Skeletal muscle tissue (tissue), 4 donors: ENCODE data around the gene AKTIP. TPM values are rescaled to one million over a fixed set of nuclear protein-coding genes. Genes with fewer than 3 reads are reported as not detected.

Source experiments
- H3K27ac ChIP-seq: one replicate; pipeline ENCODE4 v1.7.0; 2013; ENCODE audit warnings: mild to moderate bottlenecking, low read depth, low read length, inconsistent platforms
- H3K27me3 ChIP-seq, 3 donors: one replicate each; pipeline ENCODE4 v1.7.0; 2013; ENCODE audit warnings: low read length in 3 of 3; ENCODE audit not compliant: control insufficient read depth in 3 of 3, insufficient read depth in 3 of 3
- H3K36me3 ChIP-seq, 3 donors: one replicate each; pipeline ENCODE4 v1.7.0; 2013; ENCODE audit warnings: low read length in 3 of 3; ENCODE audit not compliant: control insufficient read depth in 3 of 3, insufficient read depth in 3 of 3
- H3K4me1 ChIP-seq, 3 donors: one replicate each; pipeline ENCODE4 v1.7.0; 2013; ENCODE audit warnings: low read length in 3 of 3, mild to moderate bottlenecking in 3 of 3; ENCODE audit not compliant: control insufficient read depth in 3 of 3, insufficient read depth in 3 of 3
- H3K4me3 ChIP-seq, 3 donors: one replicate each; pipeline ENCODE4 v1.7.0; 2013; ENCODE audit warnings: low read length in 3 of 3
- H3K9ac ChIP-seq, 3 donors: one replicate each; pipeline ENCODE4 v1.7.0; 2013; ENCODE audit warnings: low read length in 3 of 3, mild to moderate bottlenecking in 3 of 3, moderate library complexity in 2 of 3, low read depth in 1 of 3
- H3K9me3 ChIP-seq, 3 donors: one replicate each; pipeline ENCODE4 v1.7.0; 2013; ENCODE audit warnings: low read length in 3 of 3; ENCODE audit not compliant: control insufficient read depth in 3 of 3
- total RNA-seq: library from RNA; depleted of rRNA; stranded (reverse); fragments of >200 nt; gene quantifications from one replicate; pipeline ENCODE4 v1.2.3, GENCODE V29; 2014
- donor health status: Osteomylitis.

AKTIP gene
- total RNA-seq, 1 donor from 2014 or later, result 38.6 TPM

DNA sequence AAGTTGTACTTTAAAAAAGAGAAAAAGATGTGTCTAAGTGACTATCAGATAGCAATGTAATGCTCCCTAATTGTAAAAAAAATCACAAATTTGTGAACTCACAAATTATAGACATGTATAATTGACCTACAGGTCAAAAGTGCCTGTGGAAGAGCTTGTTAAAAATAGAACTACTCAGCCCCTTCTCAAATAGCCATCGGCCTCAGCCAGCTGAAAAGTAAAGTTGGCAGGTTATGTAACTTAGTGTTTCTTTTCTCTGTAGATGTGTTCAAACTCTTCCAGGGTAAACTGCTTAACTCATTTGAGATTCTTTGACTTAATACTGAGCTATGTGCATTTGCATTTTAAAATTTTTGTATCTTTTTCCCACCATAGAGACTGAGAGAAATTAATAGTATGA, 13.3 kb downstream of the AKTIP start:
- H3K27me3 ChIP-seq, result no peaks in the 10 kb centered on the region
- H3K27ac ChIP-seq, result peak overlapping the region; percentile 61
- H3K36me3 ChIP-seq, result peaks cover 27 to 57% (median 51%) of the 10 kb centered on the region in 3 donors
- H3K9me3 ChIP-seq, result peaks cover 0 to 2% (median 0%) of the 10 kb centered on the region in 3 donors
- peak overlapping the region in 1 of 3 donors; percentile 39 for H3K4me3 ChIP-seq
- peak overlapping the region; percentile 35 to 71 (median 36) for H3K9ac ChIP-seq
- H3K4me1 ChIP-seq, result peaks cover 6 to 14% (median 9%) of the 10 kb centered on the region in 3 donors

DNA sequence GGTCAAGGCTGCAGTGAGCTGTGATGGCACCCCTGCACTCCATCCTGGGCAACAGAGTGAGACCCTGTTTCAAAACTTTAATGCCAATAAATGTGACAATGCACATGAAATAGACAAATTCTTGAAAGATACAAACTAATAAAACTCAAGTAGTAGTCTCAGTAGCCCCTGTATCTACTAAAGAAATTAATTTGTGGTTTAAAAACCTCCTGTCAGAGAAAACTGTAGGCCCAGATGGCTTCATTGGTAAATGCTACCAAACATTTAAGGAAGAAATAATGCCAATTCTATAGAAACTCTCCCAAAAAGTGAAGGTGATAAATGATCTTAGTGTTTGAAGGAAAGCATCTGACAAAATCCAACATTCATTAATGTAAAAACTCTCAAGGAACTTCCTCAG, 16.8 kb downstream of the AKTIP start:
- H3K4me1 ChIP-seq, result peaks cover 6 to 14% (median 9%) of the 10 kb centered on the region in 3 donors
- no peak overlapping the region for H3K9ac ChIP-seq
- no peak overlapping the region for H3K27ac ChIP-seq
- peaks cover 14 to 44% (median 41%) of the 10 kb centered on the region in 3 donors for H3K36me3 ChIP-seq
- peaks cover 0 to 2% (median 0%) of the 10 kb centered on the region in 3 donors for H3K9me3 ChIP-seq
- no peaks in the 10 kb centered on the region for H3K27me3 ChIP-seq
- H3K4me3 ChIP-seq, result no peak overlapping the region

DNA sequence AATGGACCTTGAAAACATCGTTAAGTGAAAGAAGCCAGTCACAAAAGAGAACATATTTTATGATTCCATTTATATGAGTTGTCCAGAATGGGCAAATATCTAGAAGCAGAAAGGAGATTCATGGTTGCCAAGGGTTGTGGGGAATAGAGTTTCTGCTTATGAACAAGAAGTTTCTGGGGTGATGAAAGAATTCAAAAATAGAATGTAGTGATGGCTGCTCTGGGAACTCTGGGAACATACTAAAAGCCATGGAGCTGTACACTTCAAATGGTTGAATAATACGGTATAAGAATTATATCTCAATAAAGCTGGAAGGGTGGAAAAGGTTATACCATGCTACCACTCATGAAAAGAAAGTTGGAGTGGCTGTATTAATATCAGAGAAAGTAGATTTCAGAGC, 18.5 kb downstream of the AKTIP start:
- peaks cover 0 to 8% (median 2%) of the 10 kb centered on the region in 3 donors for H3K4me1 ChIP-seq
- H3K27ac ChIP-seq, result no peak overlapping the region
- no peak overlapping the region for H3K9ac ChIP-seq

DNA sequence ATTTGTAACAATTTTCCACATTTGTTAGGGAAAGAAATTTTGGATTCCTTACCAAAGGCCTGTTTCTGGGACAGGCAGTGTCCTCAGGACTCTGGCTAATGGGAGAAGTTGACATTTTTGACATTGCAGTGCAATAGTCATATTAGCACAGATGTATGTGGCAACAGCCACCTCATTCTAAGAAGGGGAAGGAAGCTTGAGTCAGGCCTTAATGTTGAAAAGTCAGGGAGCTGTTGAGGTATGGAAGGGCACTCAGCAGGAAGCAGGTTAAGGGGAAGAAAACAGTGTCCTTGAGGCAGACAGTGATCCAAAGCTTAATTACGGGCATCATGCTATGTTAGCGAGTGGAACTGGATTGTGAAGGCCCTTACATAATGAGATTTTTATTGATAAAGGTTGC, 20.9 kb downstream of the AKTIP start:
- Histone ChIP-seq H3K36me3 (peaks cover 26 to 49% (median 41%) of the 10 kb centered on the region in 3 donors), H3K27me3 (no peaks in the 10 kb centered on the region), H3K4me1 (no peaks in the 10 kb centered on the region), H3K27ac (no peak overlapping the region), H3K9me3 (peaks cover 0 to 2% (median 0%) of the 10 kb centered on the region in 3 donors), H3K9ac (no peak overlapping the region), H3K4me3 (no peak overlapping the region)

More for the DNA sequence above, 18.5 kb downstream of the AKTIP start:
- H3K4me3 ChIP-seq, result no peak overlapping the region
- H3K27me3 ChIP-seq, result no peaks in the 10 kb centered on the region
- peaks cover 0 to 2% (median 0%) of the 10 kb centered on the region in 3 donors for H3K9me3 ChIP-seq
- peaks cover 22 to 55% (median 48%) of the 10 kb centered on the region in 3 donors for H3K36me3 ChIP-seq

DNA sequence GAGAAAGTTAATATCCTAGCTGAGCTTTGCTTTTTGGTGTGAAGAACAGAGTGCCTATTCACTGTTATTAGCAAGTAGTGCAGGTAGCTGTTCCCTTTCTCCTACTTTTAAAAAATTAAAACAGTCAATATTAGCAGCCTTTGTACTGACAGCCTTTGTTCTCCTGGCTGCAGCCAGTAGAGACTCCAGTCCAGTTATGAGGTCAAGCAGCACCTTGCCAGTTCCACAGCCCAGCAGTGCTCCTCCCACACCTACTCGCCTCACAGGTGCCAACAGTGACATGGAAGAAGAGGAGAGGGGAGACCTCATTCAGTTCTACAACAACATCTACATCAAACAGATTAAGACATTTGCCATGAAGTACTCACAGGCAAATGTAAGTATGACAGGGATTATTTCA, 22.6 kb downstream of the AKTIP start:
- no peak overlapping the region for H3K4me3 ChIP-seq
- no peak overlapping the region for H3K9ac ChIP-seq
- no peaks in the 10 kb centered on the region for H3K4me1 ChIP-seq
- H3K9me3 ChIP-seq, result no peaks in the 10 kb centered on the region
- H3K27ac ChIP-seq, result no peak overlapping the region
- no peaks in the 10 kb centered on the region for H3K27me3 ChIP-seq
- H3K36me3 ChIP-seq, result peaks cover 19 to 42% (median 27%) of the 10 kb centered on the region in 3 donors

DNA sequence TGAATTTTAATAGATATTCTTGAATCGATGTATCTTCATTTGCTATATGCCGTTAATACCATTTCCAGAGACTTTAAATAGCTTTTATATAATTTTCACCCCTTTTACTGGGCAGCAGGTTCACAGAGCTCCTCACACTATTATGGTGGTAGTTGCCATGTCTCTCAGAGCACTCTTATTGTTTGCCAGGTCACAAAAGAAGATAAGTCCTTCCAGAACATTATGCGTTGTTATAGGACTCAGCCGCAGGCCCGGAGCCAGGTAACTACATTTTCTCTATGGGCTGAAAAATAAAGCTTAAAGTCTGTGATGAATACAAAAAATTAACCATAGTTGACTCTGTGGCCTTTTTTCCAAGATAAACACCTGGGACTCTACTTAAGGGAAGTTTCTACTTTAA, 24.0 kb downstream of the AKTIP start:
- Histone ChIP-seq H3K4me3 (no peak overlapping the region), H3K36me3 (peaks cover 18 to 43% (median 27%) of the 10 kb centered on the region in 3 donors), H3K9me3 (no peaks in the 10 kb centered on the region), H3K27me3 (no peaks in the 10 kb centered on the region), H3K27ac (no peak overlapping the region), H3K9ac (no peak overlapping the region), H3K4me1 (no peaks in the 10 kb centered on the region)

DNA sequence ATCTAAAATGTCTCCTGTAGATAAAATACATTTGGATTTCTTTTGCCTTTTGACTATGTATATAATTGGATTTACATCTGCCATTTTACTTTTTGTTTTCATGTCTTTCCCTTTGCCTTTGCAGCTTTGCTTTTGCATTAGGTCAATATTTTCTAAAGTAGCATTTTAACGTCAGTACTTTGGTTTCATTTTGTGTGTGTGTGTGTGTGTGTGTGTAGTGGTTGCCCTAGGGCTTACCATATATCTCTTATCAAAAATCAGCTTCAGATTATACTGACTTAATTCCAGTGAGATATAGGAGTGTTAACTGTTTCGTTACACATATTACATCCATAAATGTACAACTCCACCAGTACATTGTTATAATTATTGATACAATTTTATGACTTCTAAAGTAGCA, 26.1 kb downstream of the AKTIP start:
- no peak overlapping the region for H3K4me3 ChIP-seq
- no peak overlapping the region for H3K9ac ChIP-seq
- H3K36me3 ChIP-seq, result peaks cover 14 to 38% (median 30%) of the 10 kb centered on the region in 3 donors
- no peaks in the 10 kb centered on the region for H3K9me3 ChIP-seq
- H3K4me1 ChIP-seq, result no peaks in the 10 kb centered on the region
- H3K27ac ChIP-seq, result no peak overlapping the region
- H3K27me3 ChIP-seq, result no peaks in the 10 kb centered on the region

DNA sequence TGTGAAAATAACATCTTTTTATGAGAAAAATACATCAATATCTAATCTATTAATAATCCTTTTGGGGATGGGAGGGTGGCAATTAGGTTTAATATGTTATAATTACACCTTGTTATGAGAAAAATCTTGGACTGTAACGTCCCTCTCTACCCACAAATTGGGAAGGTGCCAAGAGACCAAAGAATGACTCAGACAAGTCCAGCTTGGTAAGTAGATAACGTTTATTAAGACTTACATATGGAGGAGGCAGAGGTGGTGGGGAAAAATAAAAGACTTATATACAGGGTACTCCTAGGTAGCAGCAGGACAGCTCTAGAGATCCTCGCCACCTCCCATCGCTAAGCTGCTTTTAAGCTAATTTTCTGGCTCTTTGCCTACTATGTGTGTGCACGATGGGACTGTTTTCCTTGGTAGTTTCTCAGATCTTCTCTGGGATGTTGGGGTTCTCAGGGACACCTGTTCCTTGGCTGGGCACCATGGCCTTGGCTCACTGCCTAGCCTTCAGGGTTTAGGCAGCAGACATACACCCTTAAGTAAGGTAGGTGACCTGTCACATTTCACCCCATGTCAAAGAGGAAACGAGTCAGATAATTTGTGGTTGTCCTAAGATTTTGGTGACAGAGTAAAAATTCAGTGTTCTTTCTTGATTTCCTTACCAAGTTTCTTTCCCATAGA, 37.3 kb downstream of the AKTIP start:
- no peak overlapping the region for H3K4me3 ChIP-seq
- H3K27me3 ChIP-seq, result no peaks in the 10 kb centered on the region
- H3K27ac ChIP-seq, result no peak overlapping the region
- H3K36me3 ChIP-seq, result peaks cover 18 to 44% (median 41%) of the 10 kb centered on the region in 3 donors
- H3K9ac ChIP-seq, result no peak overlapping the region
- H3K4me1 ChIP-seq, result peaks cover 0 to 6% (median 0%) of the 10 kb centered on the region in 3 donors
- H3K9me3 ChIP-seq, result no peaks in the 10 kb centered on the region

DNA sequence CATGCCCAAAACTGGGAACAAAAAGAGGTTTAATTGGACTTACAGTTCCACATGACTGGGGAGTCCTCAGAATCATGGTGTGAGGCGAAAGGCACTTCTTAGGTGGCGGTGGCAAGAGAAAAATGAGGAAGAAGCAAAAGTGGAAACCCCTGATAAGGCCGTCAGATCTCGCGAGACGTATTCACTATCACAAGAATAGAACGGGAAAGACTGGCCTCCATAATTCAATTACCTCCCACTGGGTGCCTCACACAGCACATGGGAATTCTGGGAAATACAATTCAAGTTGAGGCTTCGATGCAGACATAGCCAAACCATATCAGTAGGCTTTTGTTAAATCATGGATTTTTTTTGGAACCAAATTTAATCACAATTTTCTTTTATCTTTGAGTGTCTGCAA, 44.4 kb downstream of the AKTIP start:
- no peaks in the 10 kb centered on the region for H3K9me3 ChIP-seq
- no peaks in the 10 kb centered on the region for H3K27me3 ChIP-seq
- no peak overlapping the region for H3K4me3 ChIP-seq
- H3K4me1 ChIP-seq, result no peaks in the 10 kb centered on the region
- no peak overlapping the region for H3K9ac ChIP-seq
- no peak overlapping the region for H3K27ac ChIP-seq
- H3K36me3 ChIP-seq, result peaks cover 20 to 70% (median 53%) of the 10 kb centered on the region in 3 donors

DNA sequence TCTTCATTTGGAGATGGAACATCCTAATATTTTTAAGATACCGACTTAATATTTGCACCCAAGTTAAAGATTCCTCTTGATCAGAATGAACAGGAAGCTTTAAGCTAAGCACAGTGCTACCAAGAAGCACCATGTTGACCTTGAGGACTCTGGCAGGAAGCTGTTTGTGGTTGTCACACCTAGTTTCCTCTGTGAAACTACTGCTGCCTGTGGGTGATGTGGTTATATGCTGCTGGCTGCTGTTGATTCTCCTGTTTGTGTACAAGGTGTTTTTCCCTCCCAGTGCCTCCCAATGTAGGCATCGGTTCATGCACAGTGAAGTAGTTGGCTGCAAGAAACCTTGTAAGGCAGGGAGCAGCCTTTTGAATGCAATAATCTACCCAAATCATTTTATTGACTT, 45.3 kb downstream of the AKTIP start:
- Histone ChIP-seq H3K27ac (no peak overlapping the region), H3K27me3 (no peaks in the 10 kb centered on the region), H3K4me3 (no peak overlapping the region), H3K9ac (no peak overlapping the region), H3K9me3 (no peaks in the 10 kb centered on the region), H3K4me1 (no peaks in the 10 kb centered on the region), H3K36me3 (peaks cover 20 to 71% (median 61%) of the 10 kb centered on the region in 3 donors)
